Prostate gland (tissue), 2 donors: Measurements from ENCODE around the gene ZNF445. TPM values are rescaled to one million over a fixed set of nuclear protein-coding genes. Genes with fewer than 3 reads are reported as not detected.
"Not testable (repeated sequence)": the region's sequence is repeated elsewhere in the genome, so short reads cannot be mapped to it uniquely, and the experiment has no call there.

ENCODE experiments used
- DNase-seq: peaks from one replicate; pipeline ENCODE4 v3.0.0-alpha.2; 2019; ENCODE audit warnings: low spot score
- H3K27ac ChIP-seq, 2 donors: fragments of 200-600 bp; sonication (generic); 2 replicates each; pipeline ENCODE4 v1.5.1; 2017 to 2019
- H3K27me3 ChIP-seq: fragments of 200-600 bp; sonication (generic); replicated peaks from 2 replicates; pipeline ENCODE4 v1.5.1; 2019; ENCODE audit not compliant: insufficient read depth
- H3K36me3 ChIP-seq, 2 donors: fragments of 200-600 bp; sonication (generic); 1 replicate in 1 of 2; 2 replicates in 1 of 2; pipeline versions ENCODE4 v1.5.1 to v1.8.1; 2017 to 2019
- H3K4me1 ChIP-seq: fragments of 200-600 bp; sonication (generic); replicated peaks from 2 replicates; pipeline ENCODE4 v1.5.1; 2019
- H3K4me3 ChIP-seq, 2 donors: fragments of 200-600 bp; sonication (generic); 2 replicates each; pipeline ENCODE4 v1.5.1; 2017 to 2019
- H3K9me3 ChIP-seq: fragments of 200-600 bp; sonication (generic); 2 replicates; pipeline ENCODE4 v1.5.1; 2017
- POLR2A ChIP-seq: fragments of 450-650 bp; IDR thresholded peaks from one replicate; pipeline ENCODE4 v1.6.1; 2016; ENCODE audit warnings: antibody characterized with exemption, mild to moderate bottlenecking
- POLR2AphosphoS5 ChIP-seq: sonication (generic); formaldehyde crosslinking; IDR thresholded peaks from one replicate; pipeline ENCODE4 v1.6.1; 2017; ENCODE audit warnings: antibody characterized with exemption
- WGBS: methylation state at CpG from one replicate; pipeline ENCODE4 v1.1.5; 2018; 5-methylcytosine and 5-hydroxymethylcytosine counted together
- intact Hi-C: fragments of 100-400 bp; cut with DNase I; formaldehyde crosslinking; loops from one replicate; pipeline ENCODE4 v1.14.2; 2022
- total RNA-seq, 2 donors: library from RNA; depleted of rRNA; stranded (reverse); fragments of >200 nt; gene quantifications; one replicate each; pipeline ENCODE4 v1.1.0, GENCODE V29; 2016
- TF ChIP-seq, protein P1 (sequence below), 4 experiments: fragments of 200-600 bp in 2 of 4; fragments of 450-650 bp in 2 of 4; sonication (generic) in 2 of 4; IDR thresholded peaks; 1 replicate in 3 of 4; 2 replicates in 1 of 4; pipeline ENCODE4 v1.5.1; 2016 to 2019; ENCODE audit warnings: antibody characterized with exemption in 4 of 4, mild to moderate bottlenecking in 2 of 4, moderate library complexity in 2 of 4

The ZNF445 gene
- total RNA-seq, 2 donors from 2014 or later = 10.8 to 17.9 TPM

DNA sequence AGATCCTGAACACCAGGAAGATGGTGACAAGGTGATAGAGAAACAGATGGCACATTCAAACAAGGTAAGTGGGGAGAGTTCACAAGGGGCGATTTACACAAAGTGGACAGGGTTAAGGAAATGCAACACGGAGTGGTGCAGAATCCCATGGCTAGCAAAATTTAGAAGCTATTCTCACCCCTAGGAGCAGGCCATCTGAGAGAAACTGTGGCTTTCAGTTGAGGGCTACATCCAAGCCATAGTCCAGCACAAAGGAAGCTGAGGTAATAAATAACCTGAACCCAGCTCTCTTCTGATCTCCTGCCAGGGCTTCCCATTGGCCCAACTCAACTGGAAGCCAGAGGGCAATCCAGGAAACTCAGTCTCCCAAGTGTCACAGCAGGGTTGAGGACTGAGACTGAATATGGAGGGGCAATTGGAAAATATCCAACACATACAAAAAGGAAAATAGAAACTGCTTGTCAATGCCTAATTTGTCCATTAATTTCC, 1.2 kb upstream of the ZNF445 start:
- Histone ChIP-seq H3K4me1 (no peaks in the 10 kb centered on the region), H3K36me3 (no peaks in the 10 kb centered on the region), H3K4me3 (no peak overlapping the region), H3K27me3 (no peaks in the 10 kb centered on the region), H3K9me3 (no peaks in the 10 kb centered on the region), H3K27ac (no peak overlapping the region)
- intact Hi-C loops = no loop called here
- TF ChIP-seq, protein P1, sequence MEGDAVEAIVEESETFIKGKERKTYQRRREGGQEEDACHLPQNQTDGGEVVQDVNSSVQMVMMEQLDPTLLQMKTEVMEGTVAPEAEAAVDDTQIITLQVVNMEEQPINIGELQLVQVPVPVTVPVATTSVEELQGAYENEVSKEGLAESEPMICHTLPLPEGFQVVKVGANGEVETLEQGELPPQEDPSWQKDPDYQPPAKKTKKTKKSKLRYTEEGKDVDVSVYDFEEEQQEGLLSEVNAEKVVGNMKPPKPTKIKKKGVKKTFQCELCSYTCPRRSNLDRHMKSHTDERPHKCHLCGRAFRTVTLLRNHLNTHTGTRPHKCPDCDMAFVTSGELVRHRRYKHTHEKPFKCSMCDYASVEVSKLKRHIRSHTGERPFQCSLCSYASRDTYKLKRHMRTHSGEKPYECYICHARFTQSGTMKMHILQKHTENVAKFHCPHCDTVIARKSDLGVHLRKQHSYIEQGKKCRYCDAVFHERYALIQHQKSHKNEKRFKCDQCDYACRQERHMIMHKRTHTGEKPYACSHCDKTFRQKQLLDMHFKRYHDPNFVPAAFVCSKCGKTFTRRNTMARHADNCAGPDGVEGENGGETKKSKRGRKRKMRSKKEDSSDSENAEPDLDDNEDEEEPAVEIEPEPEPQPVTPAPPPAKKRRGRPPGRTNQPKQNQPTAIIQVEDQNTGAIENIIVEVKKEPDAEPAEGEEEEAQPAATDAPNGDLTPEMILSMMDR (IDR thresholded peaks at IDR 0.05) = no peak
- TF ChIP-seq POLR2AphosphoS5 (no peak), POLR2A (no peak)
- no peak for DNase-seq
- 90% methylated on average over 2 of the region's 2 CpGs for WGBS

DNA sequence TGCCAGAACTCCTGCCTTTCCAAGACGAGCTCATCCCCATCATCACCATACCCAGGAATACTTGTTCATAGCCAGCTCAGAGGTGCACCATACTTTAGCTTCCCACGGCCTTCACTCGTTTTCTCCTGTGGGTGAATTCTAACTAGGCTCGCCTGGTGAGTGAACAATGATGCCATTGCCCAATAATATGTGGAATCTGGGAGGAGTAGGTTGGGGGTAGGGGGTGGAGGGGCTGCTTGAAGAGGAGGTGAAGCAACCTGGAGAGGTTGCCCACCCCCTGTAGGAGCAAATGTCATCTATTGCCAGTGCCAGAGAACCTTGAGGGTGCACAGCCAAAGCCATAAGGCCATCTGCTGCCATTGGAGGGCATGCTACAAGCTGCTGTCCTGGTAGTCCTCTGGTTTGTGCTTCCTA, 592 bp upstream of the ZNF445 start:
- H3K4me1 ChIP-seq = no peaks in the 10 kb centered on the region
- intact Hi-C loops = no loop called here
- no peaks in the 10 kb centered on the region for H3K9me3 ChIP-seq
- peak overlapping the region; percentile 67 to 80 for H3K4me3 ChIP-seq
- H3K27ac ChIP-seq = no peak overlapping the region
- DNase-seq = no peak
- H3K27me3 ChIP-seq = no peaks in the 10 kb centered on the region
- no peaks in the 10 kb centered on the region for H3K36me3 ChIP-seq
- TF ChIP-seq POLR2AphosphoS5 (no peak), POLR2A (no peak)
- TF ChIP-seq, protein P1 (IDR thresholded peaks at IDR 0.05) = no peak
- WGBS = 51% methylated on average over 4 of the region's 4 CpGs

DNA sequence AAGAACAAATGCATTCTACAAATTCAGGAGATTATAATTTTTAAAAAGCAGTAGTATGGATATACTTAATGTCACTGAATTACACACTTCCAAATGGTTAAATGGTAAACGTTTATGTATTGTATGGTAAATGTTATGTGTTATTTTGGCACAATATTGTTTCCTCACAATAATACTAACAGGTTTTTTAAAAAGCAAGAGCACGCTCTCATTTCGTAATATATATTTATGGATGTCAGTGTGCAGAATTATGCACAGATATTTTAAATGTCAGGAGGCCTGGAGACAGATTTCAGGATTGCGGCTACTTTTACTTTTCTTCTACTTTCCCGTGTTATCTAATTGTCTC, 533 bp downstream of the ZNF445 start:
- Histone ChIP-seq H3K27ac (peak overlapping the region; percentile 57 to 76), H3K27me3 (no peaks in the 10 kb centered on the region), H3K36me3 (no peaks in the 10 kb centered on the region), H3K9me3 (no peaks in the 10 kb centered on the region), H3K4me1 (no peaks in the 10 kb centered on the region), H3K4me3 (peak overlapping the region; percentile 67 to 80)
- TF ChIP-seq POLR2A (no peak), POLR2AphosphoS5 (no peak)
- TF ChIP-seq, protein P1 (IDR thresholded peaks at IDR 0.05) = no peak
- DNase-seq = no peak
- 0% methylated on average over 5 of the region's 5 CpGs for WGBS
- intact Hi-C loops = no loop called here

DNA sequence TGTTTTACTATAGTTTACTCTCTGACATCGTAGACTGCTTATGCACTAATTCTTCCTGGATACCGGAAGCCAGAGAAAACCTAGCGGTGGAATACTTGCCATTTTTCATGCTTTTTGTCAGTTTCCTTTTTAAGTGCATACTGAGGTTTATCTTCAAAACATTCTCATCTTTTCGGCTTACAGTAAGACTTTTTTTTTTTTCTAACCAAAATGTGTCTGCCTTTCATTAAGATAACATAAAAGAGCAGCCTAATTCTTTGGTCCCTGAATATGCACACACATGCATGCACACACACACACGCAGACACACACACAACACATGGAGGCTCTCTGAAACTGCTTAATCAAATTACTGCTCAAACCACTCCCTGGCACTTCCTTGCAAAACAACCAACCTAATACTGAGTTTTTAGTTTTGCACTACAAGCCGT, 1.3 kb downstream of the ZNF445 start:
- H3K36me3 ChIP-seq = no peaks in the 10 kb centered on the region
- no peak for DNase-seq
- H3K4me1 ChIP-seq = no peaks in the 10 kb centered on the region
- H3K4me3 ChIP-seq = peak overlapping the region in 1 of 2 donors; percentile 80
- H3K27ac ChIP-seq = no peak overlapping the region
- H3K9me3 ChIP-seq = no peaks in the 10 kb centered on the region
- no peak for TF ChIP-seq POLR2AphosphoS5
- TF ChIP-seq POLR2A = no peak
- TF ChIP-seq, protein P1 (IDR thresholded peaks at IDR 0.05) = no peak
- H3K27me3 ChIP-seq = no peaks in the 10 kb centered on the region
- intact Hi-C loops = no loop called here
- WGBS = 24% methylated on average over 6 of the region's 6 CpGs

DNA sequence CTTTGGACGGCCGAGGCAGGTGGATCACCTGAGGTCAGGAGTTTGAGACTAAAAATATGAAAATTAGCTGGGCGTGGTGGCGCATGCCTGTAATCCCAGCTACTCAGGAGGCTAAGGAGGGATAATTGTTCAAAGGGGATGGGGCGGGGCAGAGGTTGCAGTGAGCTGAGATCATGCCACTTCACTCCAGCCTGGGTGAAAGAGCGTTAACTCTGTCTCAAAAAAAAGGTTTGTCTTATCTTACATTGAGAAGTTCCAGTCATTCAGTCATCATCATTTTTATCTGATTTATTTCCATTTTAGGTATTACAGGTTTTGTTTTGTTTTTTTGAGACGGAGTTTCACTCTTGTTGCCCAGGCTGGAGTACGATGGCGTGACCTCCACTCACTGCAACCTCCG, 2.6 kb downstream of the ZNF445 start:
- H3K27me3 ChIP-seq, DNase-seq, H3K9me3 ChIP-seq, H3K4me3 ChIP-seq, H3K27ac ChIP-seq, H3K4me1 ChIP-seq, H3K36me3 ChIP-seq, intact Hi-C loops: not testable (repeated sequence)
- WGBS = 95% methylated on average over 10 of the region's 10 CpGs
